ENCODE data around the gene CD180. TPM values are rescaled to one million over a fixed set of nuclear protein-coding genes. Genes with fewer than 3 reads are reported as not detected.

Gene CD180
- total and polyA plus RNA-seq, 8 donors, result under 0.01 to 2.6 (median 0.37) TPM; not detected in 1

GRCh38 chr5:67149951-67150523 lies 46.6 kb downstream of the CD180 start:
- Histone ChIP-seq H3K9me3 (no peaks in the 10 kb centered on the region), H3K27ac (peak overlapping the region in 1 of 5 donors; percentile 23), H3K36me3 (peaks cover 33 to 88% (median 77%) of the 10 kb centered on the region in 4 donors), H3K4me1 (peaks cover 0 to 5% (median 0%) of the 10 kb centered on the region in 4 donors), H3K27me3 (no peaks in the 10 kb centered on the region), H3K4me3 (peak overlapping the region in 2 of 4 donors; percentile 3 to 8)
- TF ChIP-seq CTCF (IDR thresholded peaks at IDR 0.05) (peak in 2 of 7 experiments; percentile 27 to 42), POLR2AphosphoS5 (IDR thresholded peaks at IDR 0.05) (no peak)
- peak in 1 of 2 donors; percentile 47 for DNase-seq
- intact Hi-C loops (cut with DNase I; ENCODE audit: low total_unique reads), result loop anchor here (5.0 kb wide), 1 partner anchor 168 kb away; no protein-coding TSS in a partner anchor
- 58 to 72% (median 60%) methylated on average over 1 of the region's 1 CpG for WGBS, 5 donors

- TF ChIP-seq EP300 (IDR thresholded peaks at IDR 0.05), result no peak
- H3K27ac ChIP-seq, result peak overlapping the region in 2 of 5 donors; percentile 3 to 23
- H3K9me3 ChIP-seq, result no peaks in the 10 kb centered on the region
- intact Hi-C loops (cut with DNase I; ENCODE audit: low total_unique reads), result loop anchor here (5.0 kb wide), 1 partner anchor 167 kb away; no protein-coding TSS in a partner anchor
- peak overlapping the region; percentile 2 to 13 (median 6) for H3K4me3 ChIP-seq
- H3K36me3 ChIP-seq, result peaks cover 36 to 88% (median 77%) of the 10 kb centered on the region in 4 donors
- no peaks in the 10 kb centered on the region for H3K27me3 ChIP-seq
- DNase-seq, result peak in 1 of 2 donors; percentile 48
- 69 to 85% (median 77%) methylated on average over 14 of the region's 14 CpGs for WGBS, 5 donors
- peaks cover 0 to 5% (median 0%) of the 10 kb centered on the region in 4 donors for H3K4me1 ChIP-seq
Measured at GRCh38 chr5:67149057-67149950, 47.3 kb downstream of the CD180 start.

DNA sequence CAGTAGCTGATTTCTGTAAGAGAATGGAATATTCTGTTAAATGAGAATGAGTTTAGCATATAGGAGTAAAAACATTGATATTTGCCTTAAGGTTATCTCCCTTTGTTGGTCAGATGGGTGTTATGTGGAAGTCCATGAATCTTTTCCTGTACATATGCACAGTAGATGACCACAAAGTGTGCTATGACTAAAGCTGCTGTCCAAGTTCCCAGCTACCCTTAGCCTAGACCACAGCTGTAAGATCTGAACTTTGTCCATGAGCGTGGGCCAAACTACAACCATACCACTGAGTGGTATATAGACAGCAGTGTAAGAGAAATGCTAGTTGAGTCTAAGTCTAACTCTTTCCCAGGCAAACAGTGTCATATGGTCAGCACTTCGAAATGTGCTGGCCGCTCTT lies 48.8 kb downstream of the CD180 start:
- Histone ChIP-seq H3K9me3 (no peaks in the 10 kb centered on the region), H3K4me1 (peaks cover 0 to 5% (median 0%) of the 10 kb centered on the region in 4 donors), H3K27me3 (no peaks in the 10 kb centered on the region), H3K36me3 (peaks cover 39 to 88% (median 78%) of the 10 kb centered on the region in 4 donors), H3K27ac (no peak overlapping the region), H3K4me3 (no peak overlapping the region)
- WGBS, 5 donors, result 95 to 100% (median 97%) methylated on average over 3 of the region's 3 CpGs
- TF ChIP-seq POLR2AphosphoS5 (IDR thresholded peaks at IDR 0.05) (no peak), POLR2A (IDR thresholded peaks at IDR 0.05) (no peak), EP300 (IDR thresholded peaks at IDR 0.05) (no peak), CTCF (IDR thresholded peaks at IDR 0.05) (no peak)
- intact Hi-C loops (cut with DNase I; ENCODE audit: low total_unique reads), result loop anchor here (5.0 kb wide), 1 partner anchor 165 kb away; no protein-coding TSS in a partner anchor
- DNase-seq, result no peak

- no peak overlapping the region for H3K4me3 ChIP-seq
- no peaks in the 10 kb centered on the region for H3K9me3 ChIP-seq
- no peak for DNase-seq
- intact Hi-C loops (cut with DNase I; ENCODE audit: low total_unique reads), result loop anchor here (5.0 kb wide), 1 partner anchor 165 kb away; no protein-coding TSS in a partner anchor
- H3K27ac ChIP-seq, result no peak overlapping the region
- peaks cover 39 to 92% (median 79%) of the 10 kb centered on the region in 4 donors for H3K36me3 ChIP-seq
- WGBS, 5 donors, result 81 to 94% (median 88%) methylated on average over 4 of the region's 4 CpGs
- no peaks in the 10 kb centered on the region for H3K27me3 ChIP-seq
- H3K4me1 ChIP-seq, result peaks cover 0 to 5% (median 0%) of the 10 kb centered on the region in 4 donors
- TF ChIP-seq POLR2A (IDR thresholded peaks at IDR 0.05) (no peak), EP300 (IDR thresholded peaks at IDR 0.05) (no peak), POLR2AphosphoS5 (IDR thresholded peaks at IDR 0.05) (no peak), CTCF (IDR thresholded peaks at IDR 0.05) (no peak)
Measured at GRCh38 chr5:67146981-67147380, 49.6 kb downstream of the CD180 start.

All from stomach (tissue), 9 donors.